ENCODE results near the gene UNC13A.
"Not testable (repeated sequence)": the region's sequence is repeated elsewhere in the genome, so short reads cannot be mapped to it uniquely, and the experiment has no call there.

Gene UNC13A

DNA sequence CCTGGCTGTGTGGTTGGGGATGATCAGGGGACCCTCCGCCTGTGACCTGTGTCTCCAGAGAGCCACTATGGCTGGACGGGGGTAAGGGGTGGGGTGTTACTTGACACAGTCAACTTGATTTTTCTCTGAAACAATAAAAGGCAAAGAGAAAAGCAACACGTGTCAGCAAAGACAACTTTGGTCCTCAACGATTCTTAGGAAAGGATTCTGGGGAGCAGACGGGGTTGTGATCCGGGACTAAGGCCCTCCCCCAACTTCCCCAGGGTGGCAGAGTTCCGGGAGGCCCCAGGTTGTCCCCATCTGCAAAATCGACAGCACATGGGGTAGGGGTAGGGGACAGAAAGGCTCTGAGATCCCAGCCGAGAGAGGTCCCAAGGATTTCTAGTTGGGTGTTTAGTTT lies 86.5 kb downstream of the UNC13A start:
- no peak for DNase-seq

DNA sequence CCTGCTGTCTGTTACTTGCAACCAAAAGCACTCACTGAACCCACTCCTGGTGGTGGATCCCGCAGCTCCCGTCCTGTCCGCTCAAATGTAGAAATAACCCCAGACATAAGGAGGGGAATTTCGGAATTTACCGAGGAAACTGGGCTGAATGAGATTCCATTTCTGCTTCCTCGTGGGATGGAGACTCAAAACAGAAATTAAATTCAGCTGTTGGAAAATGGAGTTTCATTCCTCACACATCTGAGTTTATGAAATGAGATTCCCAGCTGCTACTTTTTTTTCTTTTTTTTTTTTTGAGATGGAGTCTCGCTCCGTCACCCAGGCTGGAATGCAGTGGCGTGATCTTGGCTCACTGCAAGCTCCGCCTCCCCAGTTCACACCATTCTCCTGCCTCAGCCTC lies 88.4 kb downstream of the UNC13A start:
- no peak for DNase-seq

DNA sequence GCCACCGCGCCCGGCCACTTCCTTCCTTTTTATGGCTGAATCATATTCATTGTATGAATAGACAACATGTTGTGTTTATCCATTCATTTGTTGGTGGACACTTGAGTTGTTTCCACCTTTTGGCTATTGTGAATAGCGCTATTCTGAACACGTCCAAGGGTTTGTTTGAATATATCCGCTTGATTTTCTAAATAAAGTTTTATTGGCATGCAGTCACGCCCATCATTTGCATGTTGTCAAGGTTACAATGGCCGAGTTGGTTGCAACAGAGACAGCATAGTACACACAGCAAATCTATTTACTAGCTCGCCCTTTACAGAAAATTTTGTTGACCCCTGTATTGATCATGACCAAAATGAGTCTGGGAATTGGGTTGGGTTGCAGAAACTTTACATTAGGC lies 89.2 kb downstream of the UNC13A start:
- no peak for DNase-seq

DNA sequence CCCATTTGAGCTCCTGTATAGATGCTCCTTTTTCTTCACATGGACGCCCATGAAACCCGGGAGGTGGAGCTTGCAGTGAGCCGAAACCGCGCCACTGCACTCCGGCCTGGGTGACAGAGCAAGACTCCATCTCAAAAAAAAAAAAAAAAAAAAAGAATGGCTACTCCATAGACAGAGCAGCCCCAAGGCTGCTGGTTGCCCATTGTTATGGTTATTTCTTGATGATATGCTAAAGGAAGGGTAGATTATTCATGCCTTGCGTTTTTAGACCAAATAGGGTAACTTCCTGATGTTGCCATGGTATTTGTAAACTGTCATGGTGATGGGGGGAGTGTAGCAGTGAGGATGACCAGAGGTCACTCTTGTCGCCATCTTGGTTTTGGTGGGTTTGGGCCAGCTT lies 90.1 kb downstream of the UNC13A start:
- not testable (repeated sequence) for DNase-seq

DNA sequence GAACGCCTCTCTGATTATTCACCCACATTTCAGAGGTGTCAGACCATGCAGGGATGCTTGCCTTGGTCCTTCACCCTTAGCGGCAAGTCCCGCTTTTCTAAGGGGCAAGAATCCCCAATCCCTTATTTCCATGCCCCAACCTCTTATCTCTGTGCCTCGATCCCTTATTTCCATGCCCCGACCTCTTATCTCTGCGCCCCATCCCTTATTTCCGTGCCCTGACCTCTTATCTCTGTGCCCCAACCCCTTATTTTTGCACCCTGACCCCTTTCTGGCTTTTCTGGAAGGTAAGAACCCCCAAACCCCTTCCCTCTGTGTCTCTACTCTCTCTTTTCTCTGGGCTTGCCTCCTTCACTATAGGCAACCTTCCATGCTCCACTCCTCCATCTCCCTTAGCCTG lies 93.9 kb downstream of the UNC13A start:
- not testable (repeated sequence) for DNase-seq

DNA sequence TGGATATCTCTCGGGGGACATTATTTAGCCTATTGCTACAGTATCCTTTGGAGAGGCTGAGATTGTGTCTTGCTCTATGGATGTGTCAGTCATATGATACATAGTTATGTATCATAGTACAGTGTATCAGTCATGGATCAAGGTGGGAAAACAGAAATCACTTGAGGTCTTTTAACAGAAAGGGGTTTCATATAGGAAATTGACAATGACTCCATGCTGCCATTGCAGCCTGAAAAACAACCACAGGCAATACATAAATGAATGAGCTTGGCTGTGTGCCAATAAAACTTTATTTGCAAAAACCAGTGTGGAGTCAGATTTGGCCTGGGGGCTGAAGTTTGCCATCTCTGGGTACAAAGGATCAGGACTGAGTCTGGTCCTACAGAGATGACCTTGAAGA lies 97.3 kb downstream of the UNC13A start:
- DNase-seq = no peak

DNA sequence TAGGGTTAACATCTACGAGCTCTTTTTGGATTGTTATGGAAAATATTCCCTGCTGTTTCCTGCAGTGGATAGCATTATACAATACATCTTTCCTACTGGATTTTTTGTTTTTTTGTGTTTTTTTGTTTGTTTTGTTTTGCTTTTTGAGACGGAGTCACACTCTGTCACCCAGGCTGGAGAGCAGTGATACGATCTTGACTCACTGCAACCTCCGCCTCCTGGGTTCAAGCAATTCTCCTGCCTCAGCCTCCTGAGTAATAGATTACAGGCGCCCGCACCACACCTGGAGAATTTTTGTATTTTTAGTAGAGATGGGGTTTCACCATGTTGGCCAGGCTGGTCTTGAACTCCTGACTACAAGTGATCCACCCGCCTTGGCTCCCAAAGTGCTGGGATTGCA lies 102.8 kb downstream of the UNC13A start:
- DNase-seq = not testable (repeated sequence)

DNA sequence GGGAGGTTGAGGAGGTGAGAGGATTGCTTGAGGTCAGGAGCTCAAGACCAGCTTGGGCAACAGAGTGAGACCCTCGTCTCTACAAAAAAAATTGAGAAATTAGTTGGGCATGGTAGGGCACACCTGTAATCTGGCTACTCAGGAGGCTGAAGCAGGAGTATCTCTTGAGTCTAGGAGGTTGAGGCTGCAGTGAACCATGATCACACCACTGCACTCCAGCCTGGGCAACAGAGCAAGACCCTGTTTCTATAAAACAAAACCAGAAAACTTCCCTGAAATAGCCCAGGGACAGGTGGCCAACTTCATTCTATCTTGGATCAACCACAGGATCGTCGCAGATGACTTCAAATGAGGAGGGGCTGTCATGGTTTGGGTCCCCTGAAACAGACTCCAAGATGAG lies 104.0 kb downstream of the UNC13A start:
- no peak for DNase-seq

DNA sequence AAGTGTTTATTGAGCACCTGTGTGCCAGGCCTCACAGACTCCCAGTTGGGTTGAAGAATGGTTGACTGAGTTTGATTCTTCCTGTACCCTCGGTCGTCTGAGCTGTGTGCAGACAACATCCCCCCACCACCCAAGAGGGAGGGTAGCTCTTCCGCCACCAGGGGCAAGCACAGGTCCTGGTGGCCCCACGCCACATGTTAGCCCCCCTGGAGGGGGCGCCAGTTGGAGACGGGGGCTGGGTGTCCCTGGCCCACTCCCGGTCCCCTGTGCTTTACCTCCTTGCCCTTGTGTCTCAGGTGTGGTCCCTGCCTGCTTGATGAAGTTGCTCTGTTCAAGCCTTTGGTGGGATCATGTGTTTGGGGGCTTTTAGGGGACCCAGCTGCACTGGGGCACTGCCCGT lies 105.5 kb downstream of the UNC13A start:
- no peak for DNase-seq

DNA sequence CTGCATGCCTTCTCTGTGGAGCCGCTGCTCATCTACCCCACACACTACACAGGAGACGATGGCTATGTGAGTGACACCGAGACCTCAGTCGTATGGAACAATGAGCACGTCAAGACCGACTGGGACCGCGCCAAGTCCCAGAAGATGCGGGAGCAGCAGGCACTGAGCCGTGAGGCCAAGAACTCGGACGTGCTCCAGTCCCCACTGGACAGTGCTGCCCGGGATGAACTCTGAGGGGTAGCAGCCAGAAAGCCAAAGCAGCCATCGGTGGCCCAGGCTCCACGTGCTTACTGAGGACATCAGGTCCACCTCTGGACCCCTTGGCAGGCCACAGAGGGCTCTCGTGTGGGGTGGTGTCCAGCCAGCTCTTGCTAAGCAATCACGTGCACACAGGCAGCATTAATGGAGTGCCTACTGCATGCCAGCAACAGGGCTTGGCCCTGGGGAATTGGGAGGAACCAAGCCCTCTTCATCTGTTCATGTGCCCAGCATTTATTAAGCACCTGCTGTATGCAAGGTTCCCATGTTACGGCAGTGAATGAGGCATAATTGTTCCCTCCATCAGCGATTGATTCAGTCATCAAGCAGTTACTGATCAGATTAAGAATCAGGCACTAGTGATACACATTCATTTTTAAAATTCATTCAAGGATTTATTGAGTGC lies 106.8 kb downstream of the UNC13A start:
- DNase-seq = no peak

DNA sequence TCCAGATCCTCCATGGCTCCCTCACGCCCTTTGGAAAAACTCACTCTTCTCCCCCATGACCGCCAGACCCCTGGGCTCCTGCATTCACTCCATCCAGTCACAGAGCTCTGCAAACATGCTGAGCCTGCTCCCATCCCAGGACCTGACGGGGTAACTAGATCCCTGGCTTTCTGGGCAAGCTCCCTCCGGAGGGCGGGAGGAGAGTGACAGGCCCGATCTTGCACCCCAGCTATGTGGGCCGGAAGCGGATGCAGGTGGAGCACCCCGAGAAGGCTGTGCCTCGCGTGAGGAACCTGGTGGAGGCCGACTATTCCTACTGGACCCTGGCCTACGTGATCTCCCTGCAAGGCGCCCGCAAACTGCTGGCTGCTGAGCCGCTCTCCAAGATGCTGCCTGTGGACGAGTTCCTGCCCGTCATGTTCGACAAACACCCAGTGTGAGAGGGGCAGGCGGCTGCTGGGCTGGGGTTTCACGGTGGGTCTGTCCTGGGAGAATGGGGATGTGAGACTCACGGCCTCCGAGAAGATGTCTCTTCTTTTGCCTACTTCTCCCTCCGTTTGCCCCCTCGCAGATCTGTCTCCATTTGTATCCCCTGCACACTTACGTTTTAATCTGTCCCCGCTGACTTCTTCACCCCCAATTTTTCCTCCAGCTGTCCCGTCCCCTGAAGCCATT lies 107.5 kb downstream of the UNC13A start:
- no peak for DNase-seq

DNA sequence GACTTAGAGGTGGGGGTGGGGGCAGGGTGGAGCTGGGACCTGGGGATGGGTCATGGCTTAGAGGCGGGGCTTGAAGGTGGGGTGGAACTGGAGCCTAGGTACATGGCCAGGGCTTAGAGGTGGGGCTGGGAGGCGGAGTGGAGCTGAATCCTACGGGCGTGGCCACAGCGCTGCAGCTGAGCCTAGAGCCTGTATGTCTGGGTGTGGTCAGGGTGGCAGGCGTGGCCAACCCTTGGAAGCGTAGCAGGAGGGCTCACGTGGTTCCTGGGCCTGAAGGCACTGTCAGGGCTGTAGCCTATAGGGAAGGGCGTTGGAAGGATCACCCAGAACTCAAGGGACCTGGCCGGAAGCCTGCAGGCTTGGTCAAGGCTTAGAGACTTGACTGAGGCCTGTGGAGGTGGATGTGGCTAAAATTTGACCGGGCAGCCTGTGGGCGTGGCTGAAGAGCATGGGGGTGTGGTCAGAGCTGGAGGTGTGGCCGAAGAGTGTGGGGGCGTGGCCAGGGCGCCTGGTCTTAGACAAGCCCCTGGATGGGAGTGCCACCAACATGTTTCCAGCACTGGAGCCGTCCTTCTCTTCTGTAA lies 108.4 kb downstream of the UNC13A start:
- DNase-seq = no peak

DNA sequence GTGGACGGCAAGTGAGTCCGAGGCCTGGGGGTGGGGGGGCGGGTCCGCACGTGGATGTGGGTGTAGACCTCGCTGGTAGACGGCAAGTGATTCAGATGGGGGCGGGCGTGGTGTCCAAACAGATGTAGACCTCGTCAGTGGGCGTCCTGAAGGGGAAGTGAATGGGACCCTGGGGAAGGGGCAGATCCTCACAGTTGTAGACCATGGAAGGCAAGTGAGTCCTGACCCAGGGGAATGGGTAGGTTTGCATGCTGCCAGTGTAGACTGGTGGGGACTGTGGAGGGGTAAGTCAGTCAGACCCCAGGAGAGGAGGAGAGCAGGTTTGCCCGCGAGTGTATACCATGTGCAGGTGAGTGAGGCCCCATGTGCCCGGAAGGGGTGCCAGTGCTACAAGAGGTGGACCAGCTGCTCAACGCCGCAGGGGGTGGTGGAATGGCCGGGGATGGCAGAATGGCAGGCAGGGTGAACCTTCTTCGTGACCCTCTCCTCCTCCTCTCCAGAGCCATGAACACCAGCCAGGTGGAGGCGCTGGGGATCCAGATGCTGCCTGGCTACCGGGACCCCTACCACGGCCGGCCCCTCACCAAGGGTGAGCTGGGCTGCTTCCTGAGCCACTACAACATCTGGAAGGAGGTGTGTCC lies 110.6 kb downstream of the UNC13A start:
- no peak for DNase-seq

DNA sequence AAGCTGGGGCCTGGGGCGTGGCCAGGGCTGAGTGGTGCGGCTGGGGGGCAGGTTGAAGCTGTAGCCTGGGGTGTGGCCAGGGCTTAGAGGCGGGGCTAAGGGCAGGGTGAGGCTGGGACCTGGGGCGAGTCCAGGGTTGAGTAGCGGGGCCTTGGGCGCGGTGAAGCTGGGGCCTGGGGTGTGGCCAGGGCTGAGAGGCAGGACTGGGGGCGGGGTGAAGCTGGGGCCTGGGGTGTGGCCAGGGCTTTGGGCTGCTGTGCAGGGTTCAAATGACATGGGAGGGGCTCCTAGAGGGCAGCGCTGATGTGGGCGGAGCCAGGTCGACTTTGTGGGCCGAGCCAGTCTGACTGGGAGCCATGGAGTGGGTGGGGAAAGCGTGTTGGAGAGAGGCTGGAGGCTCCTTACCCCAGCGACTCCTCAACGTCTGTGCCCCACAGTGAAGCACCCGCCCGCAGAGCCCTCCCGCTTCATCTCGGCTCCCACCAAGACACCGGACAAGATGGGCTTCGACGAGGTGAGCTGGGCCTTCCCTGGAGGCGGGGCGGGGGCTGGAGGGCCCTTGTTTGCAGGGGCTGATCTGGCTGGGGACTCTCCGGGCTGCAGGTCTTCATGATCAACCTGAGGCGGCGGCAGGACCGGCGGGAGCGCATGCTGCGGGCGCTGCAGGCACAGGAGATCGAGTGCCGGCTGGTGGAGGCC lies 111.2 kb downstream of the UNC13A start:
- DNase-seq = no peak

DNA sequence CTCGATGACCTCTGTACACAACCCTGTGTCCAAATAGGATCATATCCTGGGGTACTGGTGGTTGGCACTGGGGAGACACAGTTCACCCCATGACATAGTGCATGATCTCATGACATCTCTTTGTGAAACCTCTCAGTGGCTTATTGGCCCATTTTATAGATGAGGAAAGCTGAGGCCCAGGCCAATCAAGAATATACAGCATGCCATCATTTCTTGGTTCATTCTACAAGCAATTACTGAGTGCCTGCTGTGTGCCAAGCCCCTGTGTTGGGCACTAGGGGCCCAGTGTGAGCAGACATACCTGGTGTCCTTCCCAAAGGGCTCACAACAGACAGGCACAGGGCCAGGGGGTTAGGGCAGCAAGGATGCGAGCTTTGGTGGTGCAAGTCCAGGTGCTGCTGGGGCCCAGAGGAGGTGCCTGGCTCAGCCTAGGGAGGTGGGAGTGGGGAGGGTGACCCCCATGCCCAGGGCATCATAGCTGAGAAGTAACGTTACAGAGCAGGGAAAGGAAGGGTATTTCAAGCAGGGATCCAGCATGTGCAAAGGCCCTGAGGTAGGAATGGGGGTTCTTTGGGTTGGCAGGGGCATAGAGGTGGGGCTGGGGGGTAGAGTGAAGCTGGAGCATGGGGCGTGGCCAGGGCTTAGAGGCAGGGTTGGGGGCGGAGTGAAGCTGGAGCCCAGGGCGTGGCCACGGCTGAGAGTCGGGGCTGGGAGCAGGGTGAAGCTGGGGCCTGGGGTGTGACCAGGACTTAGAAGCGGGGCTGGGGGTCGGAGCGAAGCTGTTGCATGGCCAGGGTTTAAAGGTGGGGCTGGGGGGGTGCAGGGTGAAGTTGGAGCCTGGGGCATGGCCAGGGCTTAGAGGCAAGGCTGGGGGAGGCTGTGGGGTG lies 112.0 kb downstream of the UNC13A start:
- no peak for DNase-seq

DNA sequence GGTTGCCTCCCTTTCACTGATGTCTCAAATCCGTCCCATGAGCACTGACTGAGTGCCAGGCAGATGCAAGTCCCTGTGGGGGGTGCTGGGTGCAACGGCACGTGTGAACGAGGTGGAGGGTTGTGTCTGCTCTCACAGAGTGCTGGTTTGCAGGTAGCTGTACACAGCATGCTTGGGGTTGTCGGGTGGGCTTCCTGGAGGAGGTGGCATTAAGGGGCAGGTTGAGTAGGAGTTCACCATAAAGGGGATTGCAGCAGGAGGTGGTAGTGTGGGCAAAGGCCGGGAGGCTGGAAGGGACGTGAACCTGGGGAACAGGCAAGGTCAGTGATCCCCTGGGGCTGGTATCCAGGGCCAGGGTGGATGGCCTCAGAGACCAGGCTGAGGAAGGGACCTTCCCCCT lies 115.5 kb downstream of the UNC13A start:
- DNase-seq = no peak

DNA sequence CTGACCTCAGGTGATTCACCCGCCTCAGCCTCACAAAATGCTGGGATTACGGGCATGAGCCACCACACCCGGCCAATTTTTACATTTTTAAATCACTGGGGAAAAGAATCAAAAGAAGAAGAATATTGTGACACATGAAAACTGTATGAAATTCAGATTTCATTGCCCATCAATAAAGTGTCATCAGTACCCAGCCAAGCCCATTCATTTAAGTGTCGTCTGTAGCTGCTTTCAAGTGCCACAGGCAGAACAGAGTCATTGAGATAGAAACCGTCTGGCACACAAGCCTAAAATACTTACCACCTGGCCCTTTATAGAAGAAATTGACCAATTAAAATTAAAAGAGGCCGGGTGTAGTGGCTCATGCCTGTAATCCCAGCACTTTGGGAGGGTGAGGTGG lies 117.4 kb downstream of the UNC13A start:
- DNase-seq = no peak

DNA sequence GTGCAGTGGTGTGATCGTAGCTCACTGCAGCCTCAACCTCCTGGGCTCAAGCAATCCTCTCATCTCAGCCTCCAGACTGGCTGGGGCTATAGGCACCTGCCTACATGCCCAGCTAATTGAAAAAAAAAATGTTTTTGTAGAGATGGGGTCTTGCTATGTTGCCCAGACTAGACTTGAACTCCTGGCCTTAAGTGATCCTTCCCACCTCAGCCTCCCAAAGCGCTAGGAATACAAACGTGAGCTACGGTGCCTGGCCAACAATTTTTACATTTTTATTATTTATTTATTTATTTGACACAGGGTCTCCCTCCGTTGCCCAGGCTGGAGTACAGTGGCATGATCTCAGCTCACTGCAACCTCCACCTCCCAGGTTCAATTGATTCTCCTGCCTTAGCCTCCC lies 117.9 kb downstream of the UNC13A start:
- not testable (repeated sequence) for DNase-seq

DNA sequence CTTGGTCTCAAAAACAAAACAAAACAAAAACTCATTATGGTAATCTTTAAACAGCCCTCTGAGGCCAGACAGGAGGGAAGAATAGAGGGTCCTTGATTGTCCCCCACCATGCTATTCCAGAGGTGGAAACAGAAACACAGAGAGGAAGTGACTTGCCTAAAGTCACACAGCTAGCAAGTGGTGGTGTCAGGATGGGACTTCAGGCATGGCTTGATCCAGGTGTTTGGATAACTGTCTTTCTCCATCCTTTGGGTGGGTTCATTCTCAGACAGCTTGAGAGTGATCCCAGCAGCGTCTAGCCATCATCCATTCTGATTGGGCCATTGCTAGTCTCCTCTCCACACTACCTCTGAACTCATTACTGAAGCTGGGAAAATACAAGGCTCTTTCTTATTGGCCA lies 120.2 kb downstream of the UNC13A start:
- DNase-seq = no peak

DNA sequence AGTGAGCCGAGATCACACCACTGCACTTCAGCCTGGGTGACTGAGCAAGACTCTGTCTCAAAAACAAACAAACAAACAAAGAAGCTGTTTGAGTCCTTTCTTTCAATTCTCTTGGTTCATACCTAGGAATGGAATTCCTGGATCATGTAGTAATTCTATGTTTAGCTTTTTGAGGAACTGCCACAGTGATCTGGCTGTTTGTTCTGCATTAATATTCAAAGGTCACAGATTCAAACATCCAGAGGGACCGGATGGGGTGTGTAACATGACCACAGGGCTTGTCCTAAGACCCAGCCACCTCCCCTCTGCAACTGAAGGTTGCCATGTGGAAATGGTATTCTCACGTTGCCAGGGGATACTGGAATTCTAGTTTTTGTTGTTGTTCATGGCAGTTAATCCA lies 122.5 kb downstream of the UNC13A start:
- DNase-seq = no peak

DNA sequence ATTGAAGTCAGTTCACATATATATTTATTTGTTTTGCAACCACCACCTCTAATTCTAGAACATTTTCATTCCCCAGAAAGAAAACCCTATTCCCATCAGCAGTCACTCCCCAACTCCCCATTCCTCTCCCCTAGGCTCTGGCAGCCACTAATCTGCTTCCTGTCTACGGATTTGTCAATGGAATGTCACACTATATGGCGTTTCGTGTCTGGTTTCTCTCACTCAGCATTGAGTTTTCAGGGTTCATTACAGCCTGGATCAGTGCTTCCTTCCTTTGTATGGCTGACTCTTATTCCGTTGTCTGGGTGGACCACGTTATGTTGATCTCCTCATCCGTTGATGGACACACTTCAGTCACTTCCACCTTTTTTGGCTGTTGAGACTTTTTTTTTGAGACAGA lies 123.4 kb downstream of the UNC13A start:
- DNase-seq = no peak

DNA sequence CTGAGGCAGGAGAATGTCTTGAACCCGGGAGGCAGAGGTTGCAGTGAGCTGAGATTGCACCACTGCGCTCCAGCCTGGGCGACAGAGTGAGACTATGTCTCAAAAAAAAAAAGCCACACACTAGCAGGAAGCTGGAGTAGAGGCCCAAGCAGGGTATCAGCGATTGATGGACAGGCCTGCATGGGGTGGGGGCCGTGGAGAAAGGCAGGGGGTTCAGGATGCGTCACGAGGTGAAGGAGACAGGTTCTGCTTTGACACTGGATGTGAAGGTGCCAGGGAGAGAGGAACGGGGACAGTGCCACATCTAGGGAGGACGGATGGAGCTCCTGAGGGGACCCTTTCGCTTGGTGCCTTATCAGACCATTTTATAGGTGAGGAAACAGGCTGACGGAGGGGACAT lies 125.6 kb downstream of the UNC13A start:
- DNase-seq = no peak

Measured in effector CD4-positive, alpha-beta T cell (primary cell).